ENCODE measurements around the gene SYNE2.

The SYNE2 gene

DNA sequence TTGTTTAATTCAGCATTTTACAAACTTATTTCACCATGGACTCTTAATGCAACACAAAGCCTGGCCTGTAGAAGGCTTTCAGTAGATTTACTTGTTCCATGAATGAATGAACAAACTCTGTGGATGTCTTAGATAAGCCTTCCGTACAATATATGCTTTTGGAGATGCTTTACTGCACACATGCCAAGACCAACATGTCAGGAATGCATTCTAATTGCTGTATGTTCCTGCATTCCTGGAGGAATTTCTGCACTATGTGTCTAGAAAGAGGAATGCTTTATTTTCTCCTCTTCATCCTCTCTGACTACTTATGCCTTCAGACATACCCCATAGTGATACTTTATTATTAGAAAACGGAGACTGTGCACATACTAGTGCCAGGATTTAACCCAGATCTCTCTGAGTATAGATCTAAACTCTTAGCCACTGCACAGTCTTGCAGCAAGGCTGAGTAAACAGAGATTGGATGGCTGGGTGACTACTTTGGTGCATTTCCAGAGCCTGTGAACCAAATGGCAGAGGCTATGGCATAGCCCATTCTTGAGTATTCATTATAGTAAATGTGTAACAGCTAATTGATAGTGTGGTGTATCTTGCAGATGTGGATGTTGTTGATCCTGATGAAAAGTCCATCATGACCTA, 108.2 kb downstream of the SYNE2 start:
- in situ Hi-C loops (cut with MboI; ENCODE audit: low sequenced_read_pairs), result no loop called here

DNA sequence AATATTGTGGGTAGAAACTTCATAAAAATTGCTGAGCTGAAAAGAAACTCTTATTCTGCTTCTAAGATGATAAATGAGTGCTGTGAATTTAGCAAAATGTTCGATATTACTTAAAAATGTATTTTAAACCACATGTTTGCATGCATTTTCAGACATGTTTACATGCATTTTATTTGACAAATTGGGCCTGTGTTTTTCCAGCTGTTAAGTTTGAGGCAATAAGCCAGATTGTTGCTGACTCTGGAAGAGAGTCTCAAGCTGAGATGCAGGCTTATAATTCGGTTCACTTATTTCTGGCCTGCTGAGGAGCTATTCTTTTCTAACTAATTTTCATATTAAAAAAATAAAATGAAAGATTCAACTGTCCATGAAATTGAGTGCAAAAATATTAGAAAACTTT, 110.1 kb downstream of the SYNE2 start:
- in situ Hi-C loops (cut with MboI; ENCODE audit: low sequenced_read_pairs), result no loop called here

DNA sequence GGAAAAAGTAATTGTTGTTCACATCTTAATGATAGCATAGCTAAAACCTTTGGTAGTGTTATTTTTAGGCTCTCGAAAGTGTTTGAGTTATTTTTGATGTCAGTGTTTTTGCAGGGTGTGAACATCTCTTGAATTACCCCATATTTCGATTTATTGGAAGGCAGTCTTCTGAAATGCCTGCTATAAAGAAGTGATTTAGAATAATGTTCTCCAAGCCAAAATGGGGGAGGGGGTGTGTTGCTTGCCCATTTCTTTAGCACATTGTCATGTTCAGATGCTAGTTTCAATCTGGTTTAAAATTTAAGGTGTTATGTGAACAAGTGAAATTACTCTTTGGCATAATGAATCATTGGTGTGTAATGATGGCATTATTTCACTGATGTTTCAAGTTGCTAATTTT, 110.6 kb downstream of the SYNE2 start:
- in situ Hi-C loops (cut with MboI; ENCODE audit: low sequenced_read_pairs), result no loop called here

DNA sequence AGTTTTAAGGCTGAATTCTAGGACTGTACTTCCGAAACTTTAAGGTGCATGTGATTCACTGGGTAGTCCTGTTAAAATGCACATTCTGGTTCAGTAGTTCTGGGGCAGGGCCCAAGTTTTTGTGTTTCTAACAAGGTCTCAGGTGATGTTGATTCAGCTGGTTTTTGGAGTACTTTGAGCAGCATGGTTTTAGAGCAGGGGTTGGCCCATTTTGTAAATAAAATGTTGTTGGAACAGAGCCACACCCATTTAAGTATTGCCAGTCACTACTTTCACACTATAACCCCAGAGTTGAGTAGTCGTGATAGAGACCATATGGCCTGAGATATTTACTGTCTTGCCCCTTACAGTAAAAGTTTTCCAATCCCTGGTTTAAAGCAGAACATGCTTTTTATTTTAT, 111.3 kb downstream of the SYNE2 start:
- in situ Hi-C loops (cut with MboI; ENCODE audit: low sequenced_read_pairs), result no loop called here

DNA sequence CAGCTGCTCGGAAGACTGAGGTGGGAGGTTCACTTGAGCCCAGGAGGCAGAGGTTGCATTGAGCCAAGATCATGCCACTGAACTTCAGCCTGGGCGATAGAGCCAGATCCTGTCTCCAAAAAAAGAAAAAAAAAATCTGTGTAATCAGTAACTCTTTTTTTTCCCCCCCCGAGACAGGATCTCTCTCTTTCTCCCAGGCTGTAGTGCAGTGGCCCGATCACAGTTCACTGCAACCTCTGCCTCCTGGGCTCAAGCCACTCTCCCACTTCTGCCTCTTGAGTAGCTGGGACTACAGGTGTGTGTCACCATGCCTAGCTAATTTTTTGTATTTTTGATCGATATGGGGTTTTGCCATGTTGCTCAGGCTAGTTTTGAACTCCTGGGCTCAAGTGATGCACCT, 113.6 kb downstream of the SYNE2 start:
- in situ Hi-C loops (cut with MboI; ENCODE audit: low sequenced_read_pairs), result no loop called here

DNA sequence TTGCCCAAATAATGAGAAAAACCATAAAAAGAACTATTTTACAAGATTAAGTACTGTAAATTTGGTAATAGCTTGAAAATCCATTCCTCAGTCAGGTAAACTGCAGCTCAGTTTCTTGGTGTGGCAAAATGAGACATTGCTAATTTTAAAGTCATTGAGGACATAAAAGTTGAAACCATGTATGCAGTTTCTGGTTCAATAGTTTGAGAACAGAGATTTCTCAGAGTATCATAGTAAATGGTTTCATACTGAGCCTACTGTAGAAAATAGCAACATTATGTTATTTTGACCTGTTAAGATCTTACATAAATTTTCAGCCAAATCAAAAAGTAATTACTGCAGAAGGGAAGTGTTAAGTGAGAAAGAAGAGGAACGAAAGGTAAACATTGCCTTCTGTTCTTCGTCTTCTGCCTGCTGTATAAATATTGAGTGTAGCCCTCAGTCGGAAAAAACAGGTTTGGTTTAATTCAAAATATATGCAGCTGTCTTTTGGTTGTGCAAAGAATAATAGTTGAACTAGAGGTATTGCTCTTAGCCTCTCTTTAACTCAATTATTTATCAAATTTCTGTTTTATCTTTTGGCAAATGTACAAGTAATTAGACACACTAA, 119.6 kb downstream of the SYNE2 start:
- in situ Hi-C loops (cut with MboI; ENCODE audit: low sequenced_read_pairs), result no loop called here

- in situ Hi-C loops (cut with MboI; ENCODE audit: low sequenced_read_pairs), result no loop called here
Observed at GRCh38 chr14:63974176-63974575, 121.4 kb downstream of the SYNE2 start.

DNA sequence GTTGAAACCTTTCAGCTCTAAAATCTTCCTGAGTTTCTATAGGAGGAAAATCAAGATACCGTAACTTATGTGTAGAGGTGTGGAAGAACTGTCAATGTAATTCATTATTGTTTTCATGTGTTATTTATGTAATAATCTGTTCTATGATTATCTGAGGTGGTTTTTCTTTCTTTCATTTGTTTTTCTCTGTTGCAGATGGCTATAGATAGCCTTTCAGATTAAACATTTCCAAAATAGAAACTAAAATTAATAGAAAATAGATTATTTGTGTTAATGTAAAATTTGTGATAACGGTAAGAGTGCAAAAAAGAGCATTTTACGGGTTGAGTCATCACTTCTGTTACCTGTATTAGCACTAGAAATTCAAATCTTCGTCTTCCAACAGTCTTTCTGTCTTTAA, 128.8 kb downstream of the SYNE2 start:
- in situ Hi-C loops (cut with MboI; ENCODE audit: low sequenced_read_pairs), result no loop called here

GRCh38 chr14:63982156-63982555, 129.4 kb downstream of the SYNE2 start:
- in situ Hi-C loops (cut with MboI; ENCODE audit: low sequenced_read_pairs), result no loop called here

DNA sequence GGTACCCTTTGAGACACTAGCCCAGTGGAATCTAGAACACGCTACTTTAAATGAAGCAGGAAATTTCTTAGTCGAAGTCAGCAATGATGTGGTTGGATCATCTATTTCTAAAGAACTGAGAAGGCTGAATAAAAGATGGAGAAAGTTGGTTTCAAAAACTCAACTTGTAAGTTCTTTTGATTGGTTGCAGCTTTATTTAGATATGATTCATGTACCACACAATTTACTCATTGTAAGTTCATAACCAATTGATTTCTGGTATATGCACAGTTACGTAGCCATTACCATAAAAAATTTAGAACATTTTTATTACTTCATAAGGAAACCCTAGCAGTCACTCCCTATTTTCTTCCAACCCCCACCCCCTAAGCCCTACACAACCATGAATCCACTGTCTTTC, 129.8 kb downstream of the SYNE2 start:
- in situ Hi-C loops (cut with MboI; ENCODE audit: low sequenced_read_pairs), result no loop called here

- in situ Hi-C loops (cut with MboI; ENCODE audit: low sequenced_read_pairs), result no loop called here
Observed at GRCh38 chr14:63986789-63987533, 134.2 kb downstream of the SYNE2 start.

DNA sequence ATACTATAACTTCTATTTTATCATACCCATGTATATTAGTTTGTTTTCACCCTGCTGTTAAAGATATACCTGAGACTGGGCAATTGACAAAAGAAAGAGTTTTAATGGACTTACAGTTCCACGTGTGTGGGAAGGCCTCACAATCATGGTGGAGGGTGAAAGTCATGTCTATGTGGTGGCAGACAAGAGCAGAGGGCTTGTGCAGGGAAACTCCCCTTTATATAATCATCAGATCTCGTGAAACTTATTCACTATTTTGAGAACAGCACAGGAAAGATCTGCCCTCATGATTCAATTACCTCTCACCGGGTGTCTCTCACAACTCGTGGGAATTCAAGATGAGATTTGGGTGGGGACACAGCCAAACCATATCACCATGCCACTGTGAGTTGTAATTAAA, 135.8 kb downstream of the SYNE2 start:
- in situ Hi-C loops (cut with MboI; ENCODE audit: low sequenced_read_pairs), result no loop called here

DNA sequence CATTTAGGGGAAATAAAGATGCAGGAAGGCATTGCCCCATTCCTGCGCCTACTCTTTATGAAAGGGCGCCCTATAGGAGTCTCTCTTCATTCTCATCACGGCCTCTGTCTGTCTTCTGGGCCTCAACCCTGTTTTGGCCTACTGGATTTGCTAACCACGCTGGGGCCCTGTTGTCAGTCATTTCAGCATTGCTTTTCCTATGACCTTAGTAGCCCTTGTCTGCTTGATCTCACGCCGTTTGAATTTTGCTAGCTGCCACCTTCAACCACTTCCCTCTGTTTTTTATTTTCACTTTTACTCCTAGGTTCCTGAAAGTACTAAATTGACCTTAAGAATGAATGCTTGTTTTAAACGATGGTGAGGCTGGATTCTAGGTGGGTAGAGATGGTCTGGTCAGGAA, 139.0 kb downstream of the SYNE2 start:
- in situ Hi-C loops (cut with MboI; ENCODE audit: low sequenced_read_pairs), result no loop called here

GRCh38 chr14:63992858-63993257, 140.1 kb downstream of the SYNE2 start:
- in situ Hi-C loops (cut with MboI; ENCODE audit: low sequenced_read_pairs), result no loop called here

DNA sequence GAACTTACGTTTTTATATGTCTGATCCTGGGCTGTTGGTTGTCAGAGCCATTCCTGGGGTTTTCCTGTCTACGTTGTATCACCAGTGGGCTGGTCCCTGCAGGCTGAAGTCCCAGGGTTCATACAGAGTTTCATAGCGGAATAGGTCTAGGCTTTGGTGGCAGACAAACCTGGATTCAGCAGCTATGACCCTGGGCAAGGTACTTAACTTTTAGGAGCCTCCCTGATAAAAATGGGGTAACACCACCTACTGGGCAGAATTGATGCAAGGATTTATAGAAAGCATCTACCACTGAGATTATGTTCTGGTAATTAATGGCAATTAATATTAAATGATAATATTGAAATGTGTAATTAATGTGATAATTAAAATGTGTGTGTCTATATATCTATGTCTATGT, 141.2 kb downstream of the SYNE2 start:
- in situ Hi-C loops (cut with MboI; ENCODE audit: low sequenced_read_pairs), result no loop called here

DNA sequence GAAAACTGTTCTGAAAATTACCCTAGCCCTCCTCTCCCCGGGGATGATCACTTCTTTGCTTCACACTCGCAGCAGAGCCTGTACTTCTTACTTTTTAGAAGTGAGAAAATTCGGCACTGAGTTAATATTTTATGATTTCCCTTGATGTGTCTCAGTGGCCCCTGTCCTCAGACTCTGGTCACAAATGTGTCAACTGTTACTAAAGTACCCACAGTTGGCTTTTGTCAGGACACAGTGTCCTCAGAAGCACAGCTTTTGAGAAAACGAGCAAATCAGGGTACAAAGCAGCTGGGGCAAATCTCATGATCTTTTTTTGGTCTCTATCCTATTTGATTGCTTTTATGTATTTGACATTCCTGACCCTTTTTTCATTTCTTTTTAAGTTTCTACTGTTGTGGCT, 142.5 kb downstream of the SYNE2 start:
- in situ Hi-C loops (cut with MboI; ENCODE audit: low sequenced_read_pairs), result no loop called here

DNA sequence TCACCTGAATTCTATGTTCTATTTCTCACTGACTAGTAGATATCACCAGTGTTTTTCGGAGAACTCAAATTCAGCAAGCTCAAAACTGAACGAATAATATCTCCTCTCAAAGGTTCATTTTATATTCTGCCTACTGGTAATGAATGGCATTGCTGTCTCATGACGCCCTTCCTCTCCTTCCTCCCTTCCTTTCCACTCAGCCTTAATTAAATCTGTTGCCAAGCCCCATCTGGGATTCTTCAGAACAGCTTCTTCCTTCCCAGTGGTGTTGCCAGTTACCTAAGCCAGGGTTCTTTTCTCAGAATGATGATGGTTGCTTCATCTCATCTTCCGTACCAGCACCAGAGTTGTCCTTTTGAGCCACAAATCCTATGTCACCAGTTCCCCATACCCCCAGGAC, 143.2 kb downstream of the SYNE2 start:
- in situ Hi-C loops (cut with MboI; ENCODE audit: low sequenced_read_pairs), result no loop called here

- in situ Hi-C loops (cut with MboI; ENCODE audit: low sequenced_read_pairs), result no loop called here
Observed at GRCh38 chr14:63996625-63997220, 143.9 kb downstream of the SYNE2 start.

DNA sequence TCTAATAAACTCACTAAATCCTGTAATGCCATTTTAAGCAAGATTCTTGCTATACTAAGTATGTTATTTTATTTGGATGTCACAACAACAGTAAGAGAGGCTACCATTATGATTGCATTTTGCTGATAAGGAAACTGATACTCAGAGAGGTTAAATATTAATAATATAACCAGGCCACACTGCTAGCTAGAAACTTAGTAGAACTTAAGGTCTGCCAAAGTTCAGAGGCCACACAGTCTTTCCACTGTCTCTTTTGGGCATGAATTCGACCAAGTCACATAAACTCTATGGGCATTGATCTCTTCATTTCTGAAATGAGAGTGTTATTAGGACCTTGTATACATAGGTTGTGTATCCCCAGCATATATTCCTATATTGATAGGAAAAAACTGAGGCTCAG, 147.9 kb downstream of the SYNE2 start:
- in situ Hi-C loops (cut with MboI; ENCODE audit: low sequenced_read_pairs), result no loop called here

DNA sequence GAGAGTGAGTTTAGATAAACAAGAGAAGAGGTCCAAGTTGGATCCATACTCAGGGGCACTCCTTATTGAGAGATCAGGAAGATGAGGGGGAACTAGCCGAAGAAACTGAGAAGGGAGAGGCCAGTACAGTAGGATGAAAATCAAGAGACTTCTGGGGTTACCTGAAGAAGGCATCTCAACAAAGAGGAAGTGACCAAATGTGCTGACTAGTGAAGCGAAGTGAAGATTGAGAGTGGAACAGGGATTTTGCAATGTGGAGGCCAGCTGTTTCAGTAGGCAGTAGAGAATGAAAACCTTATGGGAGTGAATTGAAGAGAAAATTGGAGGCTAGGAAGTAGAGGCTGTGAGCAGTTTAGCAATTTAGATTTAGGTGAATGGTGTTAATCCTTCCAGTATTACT, 153.0 kb downstream of the SYNE2 start:
- in situ Hi-C loops (cut with MboI; ENCODE audit: low sequenced_read_pairs), result no loop called here

- in situ Hi-C loops (cut with MboI; ENCODE audit: low sequenced_read_pairs), result no loop called here
Observed at GRCh38 chr14:64008016-64008415, 155.2 kb downstream of the SYNE2 start.

- in situ Hi-C loops (cut with MboI; ENCODE audit: low sequenced_read_pairs), result no loop called here
Observed at GRCh38 chr14:64012003-64012402, 159.2 kb downstream of the SYNE2 start.
